ENCODE data around the gene OPN4.
"Not testable (repeated sequence)": the region's sequence is repeated elsewhere in the genome, so short reads cannot be mapped to it uniquely, and the experiment has no call there.

Gene OPN4, protein sequence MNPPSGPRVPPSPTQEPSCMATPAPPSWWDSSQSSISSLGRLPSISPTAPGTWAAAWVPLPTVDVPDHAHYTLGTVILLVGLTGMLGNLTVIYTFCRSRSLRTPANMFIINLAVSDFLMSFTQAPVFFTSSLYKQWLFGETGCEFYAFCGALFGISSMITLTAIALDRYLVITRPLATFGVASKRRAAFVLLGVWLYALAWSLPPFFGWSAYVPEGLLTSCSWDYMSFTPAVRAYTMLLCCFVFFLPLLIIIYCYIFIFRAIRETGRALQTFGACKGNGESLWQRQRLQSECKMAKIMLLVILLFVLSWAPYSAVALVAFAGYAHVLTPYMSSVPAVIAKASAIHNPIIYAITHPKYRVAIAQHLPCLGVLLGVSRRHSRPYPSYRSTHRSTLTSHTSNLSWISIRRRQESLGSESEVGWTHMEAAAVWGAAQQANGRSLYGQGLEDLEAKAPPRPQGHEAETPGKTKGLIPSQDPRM

DNA sequence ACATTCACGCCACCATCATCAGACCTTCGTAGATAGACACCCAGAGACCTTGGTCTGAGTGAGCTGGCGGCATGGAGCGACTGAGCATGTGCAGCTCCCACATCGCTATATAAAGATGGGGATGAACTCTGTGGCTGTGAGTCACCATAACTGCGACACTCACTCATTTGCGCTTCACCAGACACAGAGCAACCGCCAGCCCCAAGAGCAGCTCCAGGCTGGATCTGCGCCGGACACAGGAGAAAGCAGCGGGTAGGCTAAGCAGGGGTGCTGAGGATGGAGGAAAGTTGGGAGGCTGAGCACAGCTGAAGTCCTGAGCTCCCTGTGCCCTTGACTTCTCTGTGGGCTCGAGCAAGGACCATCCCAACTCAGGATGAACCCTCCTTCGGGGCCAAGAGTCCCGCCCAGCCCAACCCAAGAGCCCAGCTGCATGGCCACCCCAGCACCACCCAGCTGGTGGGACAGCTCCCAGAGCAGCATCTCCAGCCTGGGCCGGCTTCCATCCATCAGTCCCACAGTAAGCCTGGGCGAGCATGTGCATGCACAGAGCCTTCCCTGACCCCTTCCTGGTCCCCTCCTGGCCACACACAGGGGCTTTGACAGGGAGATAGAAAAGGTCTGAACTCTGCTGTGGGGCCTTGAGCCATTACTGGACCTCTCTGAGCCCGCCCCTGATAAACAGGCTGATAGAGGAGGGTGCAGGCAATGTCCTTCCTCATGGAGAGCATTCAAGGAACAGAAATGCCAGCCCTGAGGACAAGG, at the start of gene OPN4:
Gene OPN4 (plus strand): TSS at position 137 of the 762 bp plus-strand sequence. CDS start 237 bp downstream, at position 374.
- no peak for DNase-seq (ENCODE audit: low read depth in 2 of 2)

DNA sequence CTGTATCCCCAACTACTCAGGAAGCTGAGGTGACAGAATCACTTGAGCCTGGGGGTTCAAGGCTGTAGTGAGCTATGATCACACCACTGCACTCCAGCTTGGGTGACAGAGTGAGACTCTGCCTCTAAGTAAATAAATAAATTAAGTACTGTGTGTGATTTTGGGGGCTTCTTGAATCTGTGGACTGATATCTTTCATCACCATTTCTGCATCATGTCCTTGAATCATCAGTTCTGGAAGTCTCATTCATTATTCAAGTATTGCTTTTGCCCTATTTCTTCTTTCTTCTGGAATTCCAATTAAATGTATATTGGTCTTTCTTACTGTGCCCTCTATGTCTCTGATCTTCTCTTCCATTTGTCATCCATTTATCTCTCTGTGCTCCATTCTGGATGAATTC, 46.7 kb upstream of the OPN4 start:
- no peak for DNase-seq (ENCODE audit: low read depth in 2 of 2)

DNA sequence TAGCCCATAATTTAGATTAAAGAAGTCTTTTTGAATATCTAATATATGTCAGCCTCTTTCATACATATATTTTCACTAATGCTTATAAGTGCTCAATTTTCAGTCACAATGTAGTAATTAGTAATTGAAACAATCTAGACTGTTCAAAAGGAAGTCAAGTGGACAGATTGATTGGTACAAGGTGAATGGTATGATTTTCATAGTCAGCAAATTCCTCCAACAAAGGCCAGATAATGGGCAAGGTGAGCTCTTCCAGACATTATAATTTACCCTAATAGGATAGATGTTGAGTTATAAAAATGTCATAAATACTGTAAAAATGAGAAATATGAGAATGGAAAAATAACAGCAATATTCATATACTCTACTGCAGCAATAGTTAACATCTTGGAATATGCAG, 44.4 kb upstream of the OPN4 start:
- no peak for DNase-seq (ENCODE audit: low read depth in 2 of 2)

DNA sequence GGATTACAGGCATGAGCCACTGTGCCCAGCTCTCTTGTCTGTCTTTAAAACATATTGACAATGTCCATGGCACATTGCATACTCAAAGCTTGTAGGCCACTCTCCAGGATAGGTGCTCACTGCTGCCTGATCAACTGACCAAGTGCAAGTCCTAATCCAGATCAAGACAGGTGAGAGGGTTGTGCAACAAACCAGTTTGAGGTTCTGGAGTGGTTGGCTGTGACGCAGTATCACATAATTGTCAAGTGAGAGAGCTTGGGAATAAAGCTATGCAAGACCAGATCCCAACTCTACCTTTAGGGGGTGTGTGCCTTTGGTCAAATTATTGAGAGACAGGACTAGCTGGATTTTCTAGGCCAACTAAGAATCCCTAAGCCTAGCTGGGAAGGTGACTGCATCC, 43.0 kb upstream of the OPN4 start:
- DNase-seq (ENCODE audit: low read depth in 2 of 2): no peak

DNA sequence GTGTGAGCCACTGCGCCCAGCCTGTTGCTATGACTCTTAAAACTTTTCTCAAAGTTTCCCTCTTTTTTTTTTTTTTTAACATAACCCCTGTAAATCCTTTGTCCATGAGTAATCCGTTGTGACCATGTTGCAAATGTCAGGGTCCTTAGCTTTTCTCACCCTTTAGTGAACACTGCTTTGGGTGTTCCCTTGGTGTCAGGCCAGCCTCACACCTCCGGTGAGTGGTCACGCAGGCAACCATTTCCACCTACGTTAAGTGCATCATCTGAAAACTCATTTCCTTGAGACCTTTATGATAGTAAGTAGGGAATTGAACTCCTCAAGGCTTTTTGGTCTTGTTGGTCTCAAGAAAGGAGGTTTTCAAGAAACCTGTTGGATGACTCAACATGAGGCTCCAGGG, 41.3 kb upstream of the OPN4 start:
- no peak for DNase-seq (ENCODE audit: low read depth in 2 of 2)

DNA sequence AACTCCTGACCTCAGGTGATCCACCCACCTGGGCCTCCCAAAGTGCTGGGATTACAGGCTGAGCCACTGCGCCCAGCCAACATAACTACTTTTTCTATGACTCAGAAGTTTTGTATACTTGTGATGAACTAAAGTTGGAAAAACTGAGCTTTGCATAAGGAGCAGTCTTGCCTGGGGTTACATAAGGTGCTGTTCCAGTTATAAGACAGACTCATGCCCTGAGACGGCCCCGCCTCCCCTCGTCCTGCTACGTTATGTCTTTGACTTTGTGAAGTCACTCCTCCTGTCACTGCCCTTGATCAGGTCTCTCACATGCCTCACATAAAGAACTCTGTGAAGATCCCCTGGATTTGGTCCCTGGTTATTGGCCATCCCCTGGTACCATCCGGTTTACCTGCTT, 40.4 kb upstream of the OPN4 start:
- DNase-seq (ENCODE audit: low read depth in 2 of 2): no peak

DNA sequence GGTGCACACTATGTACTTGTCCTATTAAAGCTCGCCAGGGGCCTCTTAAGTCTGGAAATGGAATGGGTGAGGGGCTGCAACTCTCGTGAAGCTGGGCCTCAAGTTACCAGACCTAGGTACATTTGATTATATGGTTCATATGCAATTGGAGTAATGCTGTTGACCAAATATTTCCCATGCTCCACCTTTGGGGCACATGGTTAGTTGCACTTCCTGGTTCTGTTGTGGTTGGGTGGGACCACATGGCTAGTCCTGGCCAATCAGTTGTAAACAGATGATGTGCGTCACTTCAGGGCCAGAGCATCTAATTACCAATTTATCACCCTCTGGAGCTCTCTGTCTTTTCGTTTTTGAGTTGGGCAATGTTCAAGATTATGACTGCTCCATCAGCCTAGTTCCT, 39.5 kb upstream of the OPN4 start:
- DNase-seq (ENCODE audit: low read depth in 2 of 2): no peak

DNA sequence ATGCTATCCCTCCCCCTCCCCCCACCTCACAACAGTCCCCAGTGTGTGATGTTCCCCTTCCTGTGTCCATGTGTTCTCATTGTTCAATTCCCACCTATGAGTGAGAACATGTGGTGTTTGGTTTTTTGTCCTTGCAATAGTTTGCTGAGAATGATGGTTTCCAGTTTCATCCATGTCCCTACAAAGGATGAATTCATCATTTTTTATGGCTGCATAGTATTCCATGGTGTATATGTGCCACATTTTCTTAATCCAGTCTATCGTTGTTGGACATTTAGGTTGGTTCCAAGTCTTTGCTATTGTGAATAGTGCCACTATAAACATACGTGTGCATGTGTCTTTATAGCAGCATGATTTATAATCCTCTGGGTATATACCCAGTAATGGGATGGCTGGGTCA, 37.1 kb upstream of the OPN4 start:
- DNase-seq (ENCODE audit: low read depth in 2 of 2): not testable (repeated sequence)

DNA sequence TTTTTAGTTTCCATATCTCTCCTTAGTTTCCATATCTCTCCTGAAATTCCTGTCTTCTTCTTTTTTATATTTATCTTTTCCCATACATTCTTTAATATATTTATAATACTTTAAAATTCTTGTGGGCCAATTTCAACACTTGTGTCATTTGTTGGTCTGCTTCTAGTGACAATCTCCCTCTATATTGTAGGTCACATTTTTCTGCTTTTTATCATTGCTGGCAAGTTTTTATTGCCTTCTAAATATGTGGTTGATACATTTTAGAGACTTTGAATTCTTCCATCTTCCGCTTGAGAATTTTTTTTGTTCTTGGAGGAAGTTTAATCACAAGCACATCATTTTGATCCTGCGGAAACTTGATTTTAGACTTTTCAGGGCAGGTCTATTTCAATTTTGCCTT, 26.0 kb upstream of the OPN4 start:
- DNase-seq (ENCODE audit: low read depth in 2 of 2): no peak

DNA sequence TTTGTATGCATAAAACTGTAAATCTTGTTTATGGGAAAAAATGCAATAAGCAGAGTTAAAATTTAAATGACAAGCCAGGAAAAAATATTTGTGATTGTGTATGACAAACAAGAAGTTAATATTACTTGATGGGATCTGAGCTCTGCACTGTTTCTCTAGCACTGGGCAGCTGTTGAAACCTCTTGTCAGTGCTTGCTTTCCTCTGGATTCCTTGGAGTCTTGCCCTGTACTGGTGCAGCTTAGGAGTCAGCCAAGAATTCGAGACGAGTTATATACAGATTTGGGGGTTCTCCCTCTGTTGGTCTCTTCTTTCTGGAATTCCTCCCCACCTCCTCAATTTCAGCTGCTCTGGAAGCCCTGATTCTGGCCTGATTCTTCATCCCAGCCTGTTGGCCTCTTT, 24.3 kb upstream of the OPN4 start:
- no peak for DNase-seq (ENCODE audit: low read depth in 2 of 2)

DNA sequence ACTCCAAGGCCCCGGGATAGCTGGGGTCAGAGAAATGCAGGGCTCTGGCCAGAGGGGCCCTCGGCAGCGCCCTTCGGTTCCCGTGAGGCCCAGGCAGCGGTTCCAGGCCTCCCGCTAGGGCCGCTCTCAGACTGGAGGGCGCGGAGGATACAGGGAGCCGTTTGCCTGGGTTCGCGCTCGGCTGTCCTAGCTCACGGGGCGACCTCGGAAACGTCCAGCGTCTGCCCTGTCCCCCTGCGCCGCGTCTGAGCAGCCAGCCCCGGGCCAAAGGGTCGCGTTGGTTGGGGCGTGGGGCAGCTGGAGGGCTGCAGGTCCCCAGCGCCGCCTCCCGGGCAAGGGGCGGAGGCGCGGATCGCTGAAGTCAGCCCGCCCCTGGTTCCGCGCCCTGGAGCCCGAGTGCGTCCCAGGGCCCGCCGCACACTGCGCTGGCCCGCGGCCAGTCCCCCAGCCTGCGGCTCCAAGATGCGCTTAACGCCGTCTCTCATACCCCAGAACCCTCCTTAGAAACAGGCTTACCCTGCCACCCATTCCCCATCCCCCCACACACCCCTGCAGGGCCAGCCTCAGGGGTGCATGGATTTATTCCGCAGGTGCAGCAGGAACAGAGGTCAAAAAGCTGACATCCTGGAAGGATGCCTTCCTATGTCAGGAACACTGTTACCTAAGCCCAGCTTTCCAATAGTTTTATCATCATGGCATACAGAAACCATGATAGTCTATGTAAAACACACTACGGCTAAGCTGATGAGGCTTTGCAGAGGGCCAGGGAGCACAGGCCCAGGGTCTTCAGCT, 22.1 kb upstream of the OPN4 start:
- no peak for DNase-seq (ENCODE audit: low read depth in 2 of 2)

DNA sequence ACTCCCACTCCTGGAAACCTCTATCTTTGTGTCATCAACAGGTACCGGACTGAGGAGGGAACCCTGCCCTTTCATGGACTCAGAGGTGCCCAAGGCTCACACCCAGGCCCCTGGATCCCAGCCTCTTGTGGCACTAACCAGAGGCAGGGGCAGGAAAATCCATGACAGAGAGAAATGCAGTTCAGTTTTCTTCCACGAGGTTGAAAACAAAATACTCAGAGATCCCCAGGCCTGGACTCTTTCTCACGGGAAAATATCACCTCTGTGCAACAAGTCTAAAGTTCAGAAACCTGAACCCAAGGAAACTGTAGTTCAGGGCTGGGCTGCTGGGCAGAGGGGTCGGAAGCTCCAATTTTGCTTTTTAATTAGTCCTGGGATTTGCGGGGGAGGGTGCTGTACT, 21.4 kb upstream of the OPN4 start:
- DNase-seq (ENCODE audit: low read depth in 2 of 2): no peak

DNA sequence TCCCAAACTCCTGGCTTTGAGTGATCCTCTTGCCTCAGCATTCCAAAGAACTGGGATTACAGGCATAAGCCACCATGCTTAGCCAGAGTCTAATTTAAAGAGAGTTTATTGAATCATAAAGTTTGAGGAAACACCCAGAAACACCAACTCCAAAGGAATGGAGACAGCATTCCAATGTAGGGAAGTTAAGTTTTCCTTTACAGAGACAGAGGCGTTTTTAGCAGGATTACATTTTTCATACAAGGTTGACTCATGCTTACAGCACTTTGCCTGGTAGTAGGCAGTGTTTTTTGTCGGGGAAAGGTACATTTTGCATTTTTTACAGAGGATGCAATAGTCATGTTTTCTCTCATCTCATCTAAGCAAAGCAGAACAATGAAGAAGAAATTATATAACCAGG, 18.9 kb upstream of the OPN4 start:
- no peak for DNase-seq (ENCODE audit: low read depth in 2 of 2)

DNA sequence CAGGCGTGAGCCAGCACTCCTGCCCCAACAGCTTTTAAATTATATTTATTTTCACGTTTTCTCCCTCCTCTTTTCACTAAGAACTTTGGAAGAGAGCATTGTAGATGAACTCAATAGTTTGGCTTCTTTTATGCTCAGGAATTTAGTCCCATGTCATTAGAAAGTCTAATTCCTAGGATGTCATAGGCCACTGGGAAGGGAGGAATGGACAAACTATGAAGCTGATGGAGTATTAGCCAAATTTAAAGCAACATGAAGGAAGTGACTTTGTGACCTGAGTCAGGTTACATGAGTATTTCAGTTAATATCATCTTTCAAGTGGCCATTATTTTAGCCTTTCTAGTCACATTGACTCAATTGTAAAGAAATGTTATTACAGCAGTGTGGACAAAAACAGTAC, 18.0 kb upstream of the OPN4 start:
- no peak for DNase-seq (ENCODE audit: low read depth in 2 of 2)

DNA sequence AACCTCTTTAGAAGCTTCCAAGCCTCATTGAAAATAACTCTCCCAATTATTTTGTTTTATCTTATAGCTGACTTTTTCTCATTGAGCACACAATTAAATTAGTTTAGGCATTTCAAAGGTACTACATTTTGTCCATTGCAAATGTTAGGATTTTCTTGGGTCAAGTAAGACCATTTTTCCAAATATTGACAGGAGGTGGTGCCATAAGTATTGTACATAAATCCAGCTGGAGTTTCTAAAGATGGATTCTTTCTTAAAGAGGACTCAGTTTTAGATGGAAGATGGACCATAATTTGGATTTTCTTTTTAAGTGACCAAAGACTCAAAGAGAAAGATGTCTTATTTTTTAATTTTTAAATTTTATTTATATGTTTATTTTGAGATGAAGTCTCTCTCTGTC, 12.3 kb upstream of the OPN4 start:
- no peak for DNase-seq (ENCODE audit: low read depth in 2 of 2)

DNA sequence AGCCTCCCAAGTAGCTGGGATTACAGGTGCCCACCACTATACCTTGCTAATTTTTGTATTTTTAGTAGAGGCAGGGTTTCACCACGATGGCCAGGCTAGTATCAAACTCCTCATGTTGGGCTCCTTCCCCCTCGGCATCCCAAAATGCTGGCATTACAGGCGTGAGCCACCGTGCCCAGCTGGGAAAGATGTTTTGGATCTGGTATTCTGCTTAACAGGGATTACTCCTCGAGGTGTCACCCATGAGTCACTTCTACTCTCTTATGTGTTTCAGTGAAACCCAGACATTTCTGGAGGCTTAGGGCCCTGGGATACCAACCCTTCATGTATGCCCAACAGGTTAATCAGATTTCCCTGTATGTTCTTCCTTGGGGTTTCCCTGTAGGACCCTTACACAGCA, 11.8 kb upstream of the OPN4 start:
- no peak for DNase-seq (ENCODE audit: low read depth in 2 of 2)

DNA sequence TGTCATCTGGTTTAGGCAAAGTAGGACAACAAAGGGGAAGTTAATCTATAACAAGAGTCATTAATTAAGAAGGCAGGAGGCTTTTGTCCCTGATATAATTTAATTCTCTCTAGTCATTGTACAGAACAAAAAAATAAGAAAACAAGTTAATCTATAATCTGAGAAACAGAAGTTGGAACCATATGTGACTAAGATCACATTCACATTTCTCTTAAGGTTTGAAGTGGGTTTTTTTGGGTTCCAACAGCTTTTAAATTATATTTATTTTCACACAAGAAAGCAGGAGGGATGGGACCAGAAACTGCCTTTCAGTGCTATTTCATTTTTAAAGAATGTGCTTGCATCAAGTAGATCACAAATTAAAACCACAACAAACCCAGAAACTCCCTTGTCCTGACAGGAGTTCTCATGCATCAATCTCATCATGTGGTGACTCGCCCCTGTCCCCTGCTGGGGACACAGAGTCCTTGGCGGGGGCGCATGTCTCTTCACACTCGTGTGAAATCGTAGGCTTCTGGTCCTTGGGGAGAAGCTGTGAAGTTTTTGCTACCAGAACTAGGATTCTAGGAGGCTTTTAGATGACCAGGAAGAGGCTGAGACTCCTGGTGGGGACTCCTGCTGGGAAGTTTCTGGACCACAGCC, 10.1 kb upstream of the OPN4 start:
- DNase-seq (ENCODE audit: low read depth in 2 of 2): no peak

DNA sequence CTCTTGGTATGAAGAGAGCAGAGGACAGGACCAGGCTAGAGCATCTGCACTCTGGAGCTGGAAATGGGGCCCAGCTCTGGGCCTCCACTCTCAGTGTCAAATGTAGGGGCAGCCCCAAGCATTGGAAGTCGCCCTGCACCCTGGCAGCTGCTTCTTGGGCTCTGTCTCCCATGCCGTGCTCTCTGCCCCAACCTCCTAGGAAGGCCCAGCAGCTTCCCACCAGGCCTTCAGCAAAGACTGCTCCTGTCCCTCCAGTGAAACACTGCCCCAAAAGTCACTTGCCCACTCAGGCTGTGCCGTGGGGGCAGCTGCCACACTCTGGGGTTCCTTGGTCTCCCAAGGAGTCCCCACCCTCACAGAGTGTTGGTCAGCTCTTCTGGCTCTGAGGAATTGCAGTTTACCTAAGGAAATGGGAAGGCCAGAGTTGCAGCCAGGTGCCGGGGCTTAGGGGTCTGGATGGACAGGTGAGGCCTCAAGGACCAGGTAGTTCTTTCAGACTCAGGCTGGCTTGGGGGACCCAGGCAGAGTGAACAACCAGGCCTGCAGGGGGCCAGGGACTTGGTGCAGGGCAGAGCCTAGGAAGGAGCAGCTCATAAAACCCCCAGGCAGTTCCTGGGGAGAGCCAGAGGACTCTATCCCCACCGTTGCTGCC, 9.4 kb upstream of the OPN4 start:
- DNase-seq (ENCODE audit: low read depth in 2 of 2): no peak

DNA sequence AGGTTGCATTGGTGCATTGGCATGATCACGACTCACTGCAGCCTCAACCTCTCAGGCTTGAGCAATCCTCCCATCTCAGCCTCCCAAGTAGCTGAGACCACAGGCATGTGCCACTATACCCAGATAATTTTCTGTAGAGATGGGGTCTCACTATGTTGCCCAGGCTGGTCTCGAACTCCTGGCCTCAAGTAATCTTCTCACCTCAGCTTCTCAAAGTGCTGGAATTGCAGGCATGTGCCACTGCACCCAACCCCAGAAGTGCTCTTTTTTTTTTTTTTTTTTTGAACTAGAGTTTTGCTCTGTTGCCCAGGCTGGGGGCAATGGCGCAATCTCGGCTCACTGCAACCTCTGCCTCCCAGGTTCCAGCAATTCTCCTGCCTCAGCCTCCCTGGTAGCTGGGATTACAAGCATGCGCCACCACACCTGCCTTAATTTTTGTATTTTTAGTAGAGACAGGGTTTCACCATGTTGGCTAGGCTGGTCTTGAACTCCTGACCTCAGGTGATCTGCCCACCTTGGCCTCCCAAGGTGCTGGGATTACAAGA, 8.7 kb upstream of the OPN4 start:
- DNase-seq (ENCODE audit: low read depth in 2 of 2): not testable (repeated sequence)

DNA sequence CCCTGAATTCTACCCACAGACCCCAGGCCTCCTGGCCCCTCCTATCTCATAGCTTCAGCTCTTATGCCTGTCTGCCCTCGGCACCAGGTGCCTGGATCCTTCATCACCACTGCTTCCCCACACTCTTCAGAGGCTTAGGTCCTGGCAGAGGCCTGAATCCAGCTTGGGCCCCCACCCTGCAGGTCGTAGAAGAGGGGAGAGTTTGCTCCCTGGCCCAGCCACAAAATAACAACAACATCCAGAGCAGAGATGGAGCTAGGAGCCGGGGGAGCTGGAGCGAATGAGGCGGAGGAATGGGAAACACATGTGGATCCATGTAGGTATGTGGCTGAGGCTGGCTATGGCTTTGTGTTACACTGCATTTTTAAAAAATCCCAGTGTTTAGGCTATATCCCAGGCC, 7.8 kb upstream of the OPN4 start:
- no peak for DNase-seq (ENCODE audit: low read depth in 2 of 2)

DNA sequence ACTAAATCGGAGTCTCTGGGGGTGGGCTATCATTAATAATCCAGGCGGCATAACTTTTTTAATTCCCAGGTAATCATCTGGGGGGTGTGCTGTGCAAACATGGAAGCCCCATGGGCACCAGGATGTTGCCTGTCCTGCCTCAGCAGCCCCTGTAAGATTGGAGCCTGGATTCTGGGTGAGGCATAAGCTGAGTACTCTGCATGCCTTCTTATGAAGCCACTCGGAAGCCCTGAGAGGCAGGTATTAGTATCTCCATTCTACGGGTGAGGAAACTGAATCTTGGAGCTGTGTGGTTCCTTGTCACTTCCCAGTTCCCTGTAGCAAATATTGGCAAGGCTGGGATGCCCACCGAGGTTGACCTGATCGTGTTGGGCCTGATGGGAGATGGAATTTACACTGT, 7.4 kb upstream of the OPN4 start:
- no peak for DNase-seq (ENCODE audit: low read depth in 2 of 2)
